SK-N-SH treated with all-trans-retinoic acid at 6 μM for 48 hours (cell line): ENCODE measurements around the gene CROCC2.

Experiments
- ATAC-seq: fragments of 200-7000 bp; cut with Tn5 transposase; 3 replicates; pipeline ENCODE4 v1.9.1; 2020; ENCODE audit warnings: mild to moderate bottlenecking, moderate library complexity
- ARNTL ChIP-seq: fragments of 450-650 bp; formaldehyde crosslinking; IDR thresholded peaks from 2 replicates; pipeline ENCODE4 v1.5.0; 2020; ENCODE audit warnings: low read depth, mild to moderate bottlenecking, moderate library complexity, borderline replicate concordance
- BACH2 ChIP-seq: fragments of 250-450 bp; sonication (Bioruptor Pico); IDR thresholded peaks from 2 replicates; pipeline ENCODE4 v1.9.0; 2021; ENCODE audit warnings: mild to moderate bottlenecking, borderline replicate concordance
- CREB5 ChIP-seq: fragments of 250-450 bp; sonication (Bioruptor Pico); IDR thresholded peaks from 2 replicates; pipeline ENCODE4 v1.5.1; 2020; ENCODE audit warnings: low read depth, mild to moderate bottlenecking, moderate library complexity
- CSDC2 ChIP-seq: fragments of 250-450 bp; sonication (Bioruptor Pico); IDR thresholded peaks from 2 replicates; pipeline ENCODE4 v1.5.0; 2020; ENCODE audit warnings: mild to moderate bottlenecking, moderate library complexity
- ESRRG ChIP-seq: fragments of 250-450 bp; sonication (Bioruptor Pico); IDR thresholded peaks from 2 replicates; pipeline ENCODE4 v1.6.1; 2021; ENCODE audit warnings: mild to moderate bottlenecking
- GLIS3 ChIP-seq: fragments of 250-450 bp; sonication (Bioruptor Pico); IDR thresholded peaks from 2 replicates; pipeline ENCODE4 v1.5.0; 2020; ENCODE audit warnings: mild to moderate bottlenecking, moderate library complexity
- ISL1 ChIP-seq: fragments of 250-450 bp; sonication (Bioruptor Pico); IDR thresholded peaks from 2 replicates; pipeline ENCODE4 v2.1.2; 2022; ENCODE audit warnings: mild to moderate bottlenecking, moderate library complexity
- OSR1 ChIP-seq: fragments of 250-450 bp; sonication (Bioruptor Pico); IDR thresholded peaks from 2 replicates; pipeline ENCODE4 v1.8.0; 2022; ENCODE audit warnings: moderate library complexity, mild to moderate bottlenecking, inconsistent platforms
- PATZ1 ChIP-seq: fragments of 250-450 bp; sonication (Bioruptor Pico); IDR thresholded peaks from 2 replicates; pipeline ENCODE4 v1.8.0; 2020; ENCODE audit warnings: mild to moderate bottlenecking, moderate library complexity, borderline replicate concordance
- POU6F1 ChIP-seq: fragments of 250-450 bp; sonication (Bioruptor Pico); IDR thresholded peaks from 2 replicates; pipeline ENCODE4 v1.8.0; 2021; ENCODE audit warnings: low read depth, mild to moderate bottlenecking, moderate library complexity, borderline replicate concordance
- PPARA ChIP-seq: fragments of 250-450 bp; sonication (Bioruptor Pico); IDR thresholded peaks from 2 replicates; pipeline ENCODE4 v1.5.0; 2020; ENCODE audit warnings: mild to moderate bottlenecking, borderline replicate concordance
- RARB ChIP-seq: fragments of 250-450 bp; sonication (Bioruptor Pico); IDR thresholded peaks from 2 replicates; pipeline ENCODE4 v1.8.0; 2021; ENCODE audit warnings: mild to moderate bottlenecking, moderate library complexity
- SNAI2 ChIP-seq: fragments of 250-450 bp; sonication (Bioruptor Pico); IDR thresholded peaks from 2 replicates; pipeline ENCODE4 v1.5.0; 2020; ENCODE audit warnings: mild to moderate bottlenecking, moderate library complexity
- TCF4 ChIP-seq: fragments of 250-450 bp; sonication (Bioruptor Pico); IDR thresholded peaks from 2 replicates; pipeline ENCODE4 v1.8.0; 2021; ENCODE audit warnings: mild to moderate bottlenecking, moderate library complexity, borderline replicate concordance
- TOX ChIP-seq: fragments of 250-450 bp; sonication (Bioruptor Pico); IDR thresholded peaks from 2 replicates; pipeline ENCODE4 v1.8.0; 2021; ENCODE audit warnings: mild to moderate bottlenecking, moderate library complexity, borderline replicate concordance
- TSHZ2 ChIP-seq: fragments of 250-450 bp; sonication (Bioruptor Pico); IDR thresholded peaks from 2 replicates; pipeline ENCODE4 v1.5.0; 2020; ENCODE audit warnings: mild to moderate bottlenecking, moderate library complexity
- ZC3H10 ChIP-seq: fragments of 250-450 bp; sonication (Bioruptor Pico); IDR thresholded peaks from 2 replicates; pipeline ENCODE4 v1.5.1; 2021; ENCODE audit warnings: mild to moderate bottlenecking, moderate library complexity
- ZFP3 ChIP-seq: fragments of 250-450 bp; sonication (Bioruptor Pico); IDR thresholded peaks from 2 replicates; pipeline ENCODE4 v1.5.0; 2020; ENCODE audit warnings: mild to moderate bottlenecking, moderate library complexity
- ZFP30 ChIP-seq: fragments of 450-650 bp; formaldehyde crosslinking; IDR thresholded peaks from 2 replicates; pipeline ENCODE4 v1.5.0; 2022; ENCODE audit warnings: mild to moderate bottlenecking, moderate library complexity
- ZNF565 ChIP-seq: fragments of 450-650 bp; formaldehyde crosslinking; conservative IDR thresholded peaks from 2 replicates; pipeline ENCODE4 v1.5.0; 2020; ENCODE audit warnings: low read depth, mild to moderate bottlenecking, moderate library complexity
- ZNF70 ChIP-seq: fragments of 450-650 bp; formaldehyde crosslinking; IDR thresholded peaks from 2 replicates; pipeline ENCODE4 v1.5.0; 2020; ENCODE audit warnings: mild to moderate bottlenecking, moderate library complexity
- ZNF8 ChIP-seq: fragments of 450-650 bp; formaldehyde crosslinking; IDR thresholded peaks from 2 replicates; pipeline ENCODE4 v1.5.0; 2020; ENCODE audit warnings: mild to moderate bottlenecking, moderate library complexity
- TF ChIP-seq, protein P1 (sequence below): fragments of 250-450 bp; sonication (Bioruptor Pico); IDR thresholded peaks from 2 replicates; pipeline ENCODE4 v1.5.1; 2021; ENCODE audit warnings: mild to moderate bottlenecking, moderate library complexity

CROCC2 gene

GRCh38 chr2:241008711-241009121 is 102.6 kb downstream of the CROCC2 start:
- ATAC-seq = no peak
- TF ChIP-seq GLIS3 (CRISPR knock-in tag) = no peak
- TF ChIP-seq CSDC2 (CRISPR knock-in tag) = no peak
- no peak for TF ChIP-seq ESRRG (CRISPR knock-in tag)
- TF ChIP-seq ZNF565 = no peak
- TF ChIP-seq BACH2 = no peak
- no peak for TF ChIP-seq RARB (CRISPR knock-in tag)
- no peak for TF ChIP-seq OSR1 (CRISPR knock-in tag)
- no peak for TF ChIP-seq SNAI2 (CRISPR knock-in tag)
- no peak for TF ChIP-seq TOX (CRISPR knock-in tag)
- no peak for TF ChIP-seq ARNTL (CRISPR knock-in tag)
- TF ChIP-seq, protein P1, sequence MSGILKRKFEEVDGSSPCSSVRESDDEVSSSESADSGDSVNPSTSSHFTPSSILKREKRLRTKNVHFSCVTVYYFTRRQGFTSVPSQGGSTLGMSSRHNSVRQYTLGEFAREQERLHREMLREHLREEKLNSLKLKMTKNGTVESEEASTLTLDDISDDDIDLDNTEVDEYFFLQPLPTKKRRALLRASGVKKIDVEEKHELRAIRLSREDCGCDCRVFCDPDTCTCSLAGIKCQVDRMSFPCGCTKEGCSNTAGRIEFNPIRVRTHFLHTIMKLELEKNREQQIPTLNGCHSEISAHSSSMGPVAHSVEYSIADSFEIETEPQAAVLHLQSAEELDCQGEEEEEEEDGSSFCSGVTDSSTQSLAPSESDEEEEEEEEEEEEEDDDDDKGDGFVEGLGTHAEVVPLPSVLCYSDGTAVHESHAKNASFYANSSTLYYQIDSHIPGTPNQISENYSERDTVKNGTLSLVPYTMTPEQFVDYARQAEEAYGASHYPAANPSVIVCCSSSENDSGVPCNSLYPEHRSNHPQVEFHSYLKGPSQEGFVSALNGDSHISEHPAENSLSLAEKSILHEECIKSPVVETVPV (CRISPR knock-in tag) = no peak
- TF ChIP-seq POU6F1 (CRISPR knock-in tag) = no peak
- TF ChIP-seq ZC3H10 = no peak
- TF ChIP-seq PATZ1 (CRISPR knock-in tag) = no peak
- no peak for TF ChIP-seq ZNF8 (CRISPR knock-in tag)
- no peak for TF ChIP-seq ISL1 (CRISPR knock-in tag)
- TF ChIP-seq ZNF70 (CRISPR knock-in tag) = no peak
- no peak for TF ChIP-seq TCF4 (CRISPR knock-in tag)
- no peak for TF ChIP-seq PPARA (CRISPR knock-in tag)

DNA sequence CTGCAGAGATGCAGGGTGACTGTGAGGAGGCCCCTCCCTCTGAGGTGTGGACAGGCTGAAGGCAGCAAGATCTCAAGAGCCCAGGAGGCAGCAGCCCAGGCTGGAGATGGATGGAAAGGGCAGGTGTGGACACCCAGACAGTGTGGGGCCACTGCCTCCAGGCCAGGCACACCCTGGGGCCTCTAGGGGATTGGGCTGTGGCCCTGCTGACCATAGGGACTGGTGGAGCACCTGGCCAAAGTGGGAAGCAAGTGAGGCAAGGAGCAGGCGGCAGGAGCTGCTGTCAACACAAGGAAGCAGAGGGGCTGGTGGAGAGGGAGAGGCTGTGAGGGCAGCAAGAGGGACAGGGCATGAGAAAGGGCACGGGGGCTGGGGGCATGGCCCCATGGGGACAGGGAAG is 103.1 kb downstream of the CROCC2 start:
- no peak for TF ChIP-seq OSR1 (CRISPR knock-in tag)
- no peak for TF ChIP-seq ZC3H10
- TF ChIP-seq ZFP3 (CRISPR knock-in tag) = no peak
- no peak for TF ChIP-seq TOX (CRISPR knock-in tag)
- no peak for TF ChIP-seq RARB (CRISPR knock-in tag)
- TF ChIP-seq ZNF70 (CRISPR knock-in tag) = no peak
- no peak for TF ChIP-seq ZFP30 (CRISPR knock-in tag)
- TF ChIP-seq CREB5 (CRISPR knock-in tag) = no peak
- no peak for TF ChIP-seq ARNTL (CRISPR knock-in tag)
- no peak for TF ChIP-seq TSHZ2 (CRISPR knock-in tag)
- no peak for TF ChIP-seq ZNF565
- no peak for TF ChIP-seq ISL1 (CRISPR knock-in tag)
- no peak for TF ChIP-seq SNAI2 (CRISPR knock-in tag)
- no peak for TF ChIP-seq ZNF8 (CRISPR knock-in tag)
- TF ChIP-seq, protein P1 (CRISPR knock-in tag) = no peak
- no peak for TF ChIP-seq CSDC2 (CRISPR knock-in tag)
- TF ChIP-seq POU6F1 (CRISPR knock-in tag) = no peak
- TF ChIP-seq GLIS3 (CRISPR knock-in tag) = no peak

More for the DNA sequence above, 103.1 kb downstream of the CROCC2 start:
- ATAC-seq = no peak
